GM12878 (cell line): ENCODE data around the gene DDIT3. TPM values are rescaled to one million over a fixed set of nuclear protein-coding genes. Genes with fewer than 3 reads are reported as not detected.

Source experiments
- BACH1 ChIP-seq: fragments of 450-650 bp; IDR thresholded peaks from 2 replicates; pipeline ENCODE4 v1.6.1; 2017; ENCODE audit warnings: mild to moderate bottlenecking, borderline replicate concordance
- BMI1 ChIP-seq: fragments of 450-650 bp; IDR thresholded peaks from 2 replicates; pipeline ENCODE4 v1.6.1; 2016; ENCODE audit warnings: mild to moderate bottlenecking, moderate library complexity, borderline replicate concordance
- CBFB ChIP-seq: IDR thresholded peaks from 2 replicates; pipeline ENCODE4 v1.6.1; 2016; ENCODE audit warnings: antibody characterized with exemption, low read depth
- CBX3 ChIP-seq: fragments of 200-600 bp; sonication (generic); IDR thresholded peaks from 2 replicates; pipeline ENCODE4 v1.6.1; 2016; ENCODE audit warnings: low read depth, borderline replicate concordance
- CBX5 ChIP-seq: sonication (generic); IDR thresholded peaks from 2 replicates; pipeline ENCODE4 v1.6.1; 2016; ENCODE audit warnings: low read depth, moderate library complexity, mild to moderate bottlenecking, inconsistent platforms
- CEBPB ChIP-seq, 2 experiments: fragments of 150-350 bp in 1 of 2; IDR thresholded peaks; 2 replicates each; pipeline ENCODE4 v1.6.1; 2012 to 2014; ENCODE audit warnings: low read depth in 2 of 2, low read length in 2 of 2, borderline replicate concordance in 1 of 2, inconsistent platforms in 1 of 2
- CREM ChIP-seq: IDR thresholded peaks from 2 replicates; pipeline ENCODE4 v1.6.1; 2014; ENCODE audit warnings: antibody characterized with exemption, low read depth
- DPF2 ChIP-seq: fragments of 450-650 bp; IDR thresholded peaks from 2 replicates; pipeline ENCODE4 v1.6.1; 2017; ENCODE audit warnings: mild to moderate bottlenecking
- EED ChIP-seq: sonication (generic); IDR thresholded peaks from 2 replicates; pipeline ENCODE4 v1.6.1; 2016; ENCODE audit warnings: antibody characterized with exemption, low read depth
- ESRRA ChIP-seq: IDR thresholded peaks from 2 replicates; pipeline ENCODE4 v1.6.1; 2012; ENCODE audit warnings: mild to moderate bottlenecking, low read length, improper control_type of control experiment
- EZH2 ChIP-seq: IDR thresholded peaks from 2 replicates; pipeline ENCODE4 v1.6.1; 2012; ENCODE audit warnings: low read depth, mild to moderate bottlenecking, control low read depth, inconsistent platforms, low read length, borderline replicate concordance; ENCODE audit not compliant: control insufficient read depth
- FOS ChIP-seq: IDR thresholded peaks from 3 replicates; pipeline ENCODE4 v1.6.1; 2011; ENCODE audit warnings: borderline replicate concordance; ENCODE audit not compliant: insufficient read length; ENCODE audit errors: extremely low read depth
- FOXM1 ChIP-seq: IDR thresholded peaks from 2 replicates; pipeline ENCODE4 v1.6.1; 2012; ENCODE audit warnings: low read depth, mild to moderate bottlenecking, inconsistent platforms, low read length, moderate library complexity
- HDGF ChIP-seq: fragments of 450-650 bp; IDR thresholded peaks from 2 replicates; pipeline ENCODE4 v1.6.1; 2016; ENCODE audit warnings: antibody characterized with exemption
- KDM1A ChIP-seq: fragments of 200-600 bp; sonication (generic); IDR thresholded peaks from 2 replicates; pipeline ENCODE4 v1.6.1; 2016; ENCODE audit warnings: borderline replicate concordance
- LARP7 ChIP-seq: fragments of 450-650 bp; IDR thresholded peaks from 2 replicates; pipeline ENCODE4 v1.6.1; 2017; ENCODE audit warnings: mild to moderate bottlenecking
- MTA2 ChIP-seq: fragments of 450-650 bp; IDR thresholded peaks from 2 replicates; pipeline ENCODE4 v1.6.1; 2016; ENCODE audit warnings: low read depth, mild to moderate bottlenecking, moderate library complexity
- MXI1 ChIP-seq: fragments of 150-350 bp; IDR thresholded peaks from 2 replicates; pipeline ENCODE4 v1.6.1; 2011; ENCODE audit warnings: low read depth, mild to moderate bottlenecking, inconsistent platforms, low read length, improper control_type of control experiment
- MYC ChIP-seq: IDR thresholded peaks from 2 replicates; pipeline ENCODE4 v1.6.1; 2011; ENCODE audit warnings: mild to moderate bottlenecking, low read length, moderate library complexity, inconsistent platforms; ENCODE audit not compliant: insufficient read depth, insufficient replicate concordance, insufficient read length, severe bottlenecking
- NRF1 ChIP-seq: conservative IDR thresholded peaks from 2 replicates; pipeline ENCODE4 v1.6.1; 2011; ENCODE audit warnings: mild to moderate bottlenecking, low read depth, low read length, improper control_type of control experiment
- POLR2AphosphoS5 ChIP-seq: IDR thresholded peaks from 2 replicates; pipeline ENCODE4 v1.6.1; 2011; ENCODE audit warnings: mild to moderate bottlenecking, low read length, inconsistent platforms
- RB1 ChIP-seq: fragments of 450-650 bp; formaldehyde crosslinking; IDR thresholded peaks from 2 replicates; pipeline ENCODE4 v1.6.1; 2017; ENCODE audit warnings: mild to moderate bottlenecking, borderline replicate concordance
- SP1 ChIP-seq: IDR thresholded peaks from one replicate; pipeline ENCODE4 v1.6.1; 2011; ENCODE audit warnings: low read depth, low read length
- SUPT20H ChIP-seq: IDR thresholded peaks from 2 replicates; pipeline ENCODE4 v1.6.1; 2011; ENCODE audit warnings: low read depth, mild to moderate bottlenecking, low read length, moderate library complexity, borderline replicate concordance; ENCODE audit not compliant: control insufficient read depth
- SUZ12 ChIP-seq: fragments of 200-600 bp; sonication (generic); IDR thresholded peaks from one replicate; pipeline ENCODE4 v1.6.1; 2018; ENCODE audit warnings: antibody characterized with exemption, mild to moderate bottlenecking; ENCODE audit not compliant: unreplicated experiment
- TAF1 ChIP-seq: IDR thresholded peaks from 2 replicates; pipeline ENCODE4 v1.6.1; 2011; ENCODE audit warnings: mild to moderate bottlenecking, low read depth, low read length, borderline replicate concordance
- TARDBP ChIP-seq: IDR thresholded peaks from 2 replicates; pipeline ENCODE4 v1.6.1; 2016; ENCODE audit warnings: borderline replicate concordance
- TCF7 ChIP-seq: IDR thresholded peaks from 2 replicates; pipeline ENCODE4 v1.6.1; 2014; ENCODE audit warnings: antibody characterized with exemption, borderline replicate concordance
- WRNIP1 ChIP-seq: IDR thresholded peaks from 2 replicates; pipeline ENCODE4 v1.6.1; 2011; ENCODE audit warnings: low read depth, low read length, improper control_type of control experiment, borderline replicate concordance
- polyA plus RNA-seq, 11 experiments: library from polyadenylated mRNA; depleted of rRNA in 4 of 11; unstranded in 6 of 11; stranded (reverse) in 5 of 11; fragments of >200 nt; fragmentation: Nextera tagmentation in 4 of 11; fragmentation: Illumina TruSeq in 1 of 11; extraction: Ambion mirVana in 4 of 11; extraction: Trizol in 1 of 11; gene quantifications; 1 replicate in 1 of 11; 2 replicates in 10 of 11; pipeline versions ENCODE4 v1.2.1 to v1.2.3, GENCODE V29; 2011 to 2016; ENCODE audit warnings: inconsistent platforms in 2 of 11, missing spikeins in 2 of 11, low read depth in 1 of 11
- total RNA-seq, 4 experiments: library from RNA; depleted of rRNA in 3 of 4; stranded (reverse); fragments of >200 nt in 3 of 4; fragmentation: Illumina TruSeq in 1 of 4; extraction: Trizol in 1 of 4; gene quantifications; 2 replicates each; pipeline versions ENCODE4 v1.2.1 to v1.2.3, GENCODE V29; 2013 to 2021
- TF ChIP-seq, protein P1 (sequence below): IDR thresholded peaks from 2 replicates; pipeline ENCODE4 v1.6.1; 2011; ENCODE audit warnings: borderline replicate concordance, low read depth, mild to moderate bottlenecking, moderate library complexity, low read length; ENCODE audit not compliant: insufficient read depth, poor library complexity, severe bottlenecking
- TF ChIP-seq, protein P2 (sequence below): IDR thresholded peaks from 2 replicates; pipeline ENCODE4 v1.6.1; 2011; ENCODE audit warnings: low read depth, low read length, improper control_type of control experiment, borderline replicate concordance

DDIT3 gene
- total and polyA plus RNA-seq, 10 of the 15 experiments (the other 5 are each of a cell fraction or from before 2014, with no cell fraction given), result 9.2 to 28.9 (median 15.5) TPM

DNA sequence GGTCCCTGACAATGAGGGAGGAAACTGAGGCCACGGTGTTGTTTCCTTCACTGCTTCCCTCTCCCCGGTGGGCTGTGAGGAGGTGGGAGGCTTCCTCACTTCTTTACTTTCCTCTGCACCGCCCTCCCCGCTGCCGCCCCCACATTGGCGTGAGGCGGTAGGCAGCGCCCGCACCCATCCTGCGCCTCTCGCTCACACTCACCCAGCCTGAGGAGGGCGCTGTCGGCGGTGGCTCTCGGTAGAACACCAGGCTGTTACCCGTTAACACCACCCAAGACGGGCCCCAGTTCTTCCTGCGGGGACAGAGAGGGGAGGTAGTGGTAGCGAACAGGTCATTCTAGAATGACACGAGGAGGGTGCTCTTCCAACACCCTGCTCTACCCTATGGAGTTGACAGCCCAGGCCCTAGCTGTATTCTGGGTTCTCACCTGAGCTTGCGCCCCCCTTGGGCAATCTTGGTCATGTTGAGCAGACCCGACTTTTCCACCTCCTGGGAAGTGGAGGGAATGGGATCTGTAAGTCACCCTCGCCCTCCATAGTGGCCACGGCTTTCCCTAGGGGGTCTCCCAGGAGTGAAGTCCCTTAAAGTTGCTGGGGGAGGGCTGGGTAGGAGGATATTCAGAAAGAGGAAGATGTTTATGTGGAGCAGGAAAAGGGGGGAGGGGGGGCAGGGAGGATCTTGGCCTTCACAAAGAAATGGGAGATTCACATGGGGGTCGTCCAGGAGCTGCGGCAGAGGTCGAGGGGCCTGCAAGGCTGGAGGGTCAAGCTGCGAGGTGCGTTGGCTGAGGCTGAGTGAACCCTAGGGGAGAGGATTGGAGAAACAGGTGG is 43.9 kb downstream of the DDIT3 start (continued):
- no peak for TF ChIP-seq NRF1
- no peak for TF ChIP-seq SUPT20H
- peak; percentile 72; the same call in 1 of the 2 replicates for TF ChIP-seq POLR2AphosphoS5
- TF ChIP-seq EZH2, result no peak
- TF ChIP-seq DPF2, result peak; percentile 60; the same call in 1 of the 2 replicates
- no peak for TF ChIP-seq MTA2
- no peak for TF ChIP-seq BMI1
- TF ChIP-seq SP1, result no peak
- no peak for TF ChIP-seq TCF7
- no peak for TF ChIP-seq CREM
- peak; percentile 46; the same call in 1 of the 2 replicates for TF ChIP-seq HDGF
- 0 out of 2 replicates have a peak, but pooled peaks have one; percentile 29 for TF ChIP-seq MXI1
- no peak for TF ChIP-seq CBX5
- no peak for TF ChIP-seq FOS
- TF ChIP-seq RB1, result peak; percentile 52; the same call in 1 of the 2 replicates
- TF ChIP-seq BACH1, result no peak; the same call in 1 of the 2 replicates
- peak; percentile 56; the same call in 1 of the 2 replicates for TF ChIP-seq EED
- TF ChIP-seq KDM1A, result no peak
- no peak for TF ChIP-seq WRNIP1
- TF ChIP-seq CBFB, result peak; percentile 17; the same call in 1 of the 2 replicates
- TF ChIP-seq MYC, result no peak
- TF ChIP-seq SUZ12, result no peak
- TF ChIP-seq FOXM1, result peak; percentile 71; the same call in 1 of the 2 replicates
- TF ChIP-seq TARDBP, result no peak
- TF ChIP-seq TAF1, result 0 out of 2 replicates have a peak, but pooled peaks have one; percentile 24
- TF ChIP-seq LARP7, result 0 out of 2 replicates have a peak, but pooled peaks have one; percentile 67
- TF ChIP-seq CBX3, result no peak
- no peak for TF ChIP-seq ESRRA
- TF ChIP-seq, protein P1, sequence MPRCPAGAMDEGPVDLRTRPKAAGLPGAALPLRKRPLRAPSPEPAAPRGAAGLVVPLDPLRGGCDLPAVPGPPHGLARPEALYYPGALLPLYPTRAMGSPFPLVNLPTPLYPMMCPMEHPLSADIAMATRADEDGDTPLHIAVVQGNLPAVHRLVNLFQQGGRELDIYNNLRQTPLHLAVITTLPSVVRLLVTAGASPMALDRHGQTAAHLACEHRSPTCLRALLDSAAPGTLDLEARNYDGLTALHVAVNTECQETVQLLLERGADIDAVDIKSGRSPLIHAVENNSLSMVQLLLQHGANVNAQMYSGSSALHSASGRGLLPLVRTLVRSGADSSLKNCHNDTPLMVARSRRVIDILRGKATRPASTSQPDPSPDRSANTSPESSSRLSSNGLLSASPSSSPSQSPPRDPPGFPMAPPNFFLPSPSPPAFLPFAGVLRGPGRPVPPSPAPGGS, result no peak
- no peak for TF ChIP-seq CEBPB (IDR thresholded peaks at IDR 0.05; ENCODE audit: borderline replicate concordance in 1 of 2, low read depth in 2 of 2, low read length in 2 of 2)
- TF ChIP-seq, protein P2, sequence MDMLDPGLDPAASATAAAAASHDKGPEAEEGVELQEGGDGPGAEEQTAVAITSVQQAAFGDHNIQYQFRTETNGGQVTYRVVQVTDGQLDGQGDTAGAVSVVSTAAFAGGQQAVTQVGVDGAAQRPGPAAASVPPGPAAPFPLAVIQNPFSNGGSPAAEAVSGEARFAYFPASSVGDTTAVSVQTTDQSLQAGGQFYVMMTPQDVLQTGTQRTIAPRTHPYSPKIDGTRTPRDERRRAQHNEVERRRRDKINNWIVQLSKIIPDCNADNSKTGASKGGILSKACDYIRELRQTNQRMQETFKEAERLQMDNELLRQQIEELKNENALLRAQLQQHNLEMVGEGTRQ, result no peak
